GM12878 (cell line): ENCODE results near the gene CEBPB. TPM values are rescaled to one million over a fixed set of nuclear protein-coding genes. Genes with fewer than 3 reads are reported as not detected.

Experiments used
- ATAC-seq: fragments of 200-7000 bp; cut with Tn5 transposase; 3 replicates; pipeline ENCODE4 v1.9.1; 2020; ENCODE audit warnings: mild to moderate bottlenecking, moderate library complexity
- BruUV-seq: library from RNA; stranded (reverse); fragments of 400-500 nt; replicated peaks from 2 replicates; lab custom pipeline; 2021; lab: Mats Ljungman, UMichigan
- CTCF ChIA-PET: fragments of 300-600 bp; sonication (Branson Sonifier 250); formaldehyde crosslinking; extraction: SDS; loops from one replicate; lab custom pipeline; 2021; ENCODE audit warnings: inconsistent platforms; lab: Yijun Ruan, JAX
- POLR2A ChIA-PET: fragments of 350-600 bp; formaldehyde crosslinking; extraction: SDS; loops from one replicate; lab custom pipeline; 2021; ENCODE audit warnings: inconsistent platforms; lab: Charles Lee
- RAD21 ChIA-PET: fragments of 300-600 bp; sonication (Branson Sonifier 250); formaldehyde crosslinking; loops from one replicate; lab custom pipeline; 2023; ENCODE audit warnings: antibody characterized with exemption; ENCODE audit not compliant: unreplicated experiment; lab: Charles Lee
- SMC1A ChIA-PET: fragments of 300-600 bp; sonication (Branson Sonifier 250); formaldehyde crosslinking; loops from one replicate; lab custom pipeline; 2023; ENCODE audit not compliant: unreplicated experiment, uncharacterized antibody; lab: Charles Lee
- DNase-seq: peaks from one replicate; pipeline ENCODE4 v3.0.0-alpha.2; 2011; ENCODE audit warnings: low read depth, low spot score
- FAIRE-seq: peaks from 3 replicates; lab custom pipeline; 2011; peaks lifted over from hg19 to GRCh38; lab: Jason Lieb, UNC
- H2AFZ ChIP-seq: 2 replicates; pipeline ENCODE4 v1.6.0; 2011; ENCODE audit warnings: low read depth, low read length, control low read depth; ENCODE audit not compliant: control insufficient read depth
- H3K27ac ChIP-seq: 2 replicates; pipeline ENCODE4 v1.5.1; 2011; ENCODE audit warnings: control low read depth; ENCODE audit not compliant: control insufficient read depth, insufficient read depth
- H3K27me3 ChIP-seq, 2 experiments: replicated peaks in 1 of 2; 2 replicates each; pipeline versions ENCODE4 v1.6.0 to v1.6.1; 2011; ENCODE audit warnings: low read length in 1 of 2; ENCODE audit not compliant: control insufficient read depth in 2 of 2, insufficient read depth in 2 of 2
- H3K36me3 ChIP-seq, 2 experiments: 2 replicates each; pipeline ENCODE4 v1.5.1; 2011; ENCODE audit warnings: low read length in 1 of 2; ENCODE audit not compliant: control insufficient read depth in 2 of 2, insufficient read depth in 2 of 2
- H3K4me1 ChIP-seq: 2 replicates; pipeline ENCODE4 v1.6.1; 2011; ENCODE audit warnings: mild to moderate bottlenecking, low read length, moderate library complexity, mixed read lengths; ENCODE audit not compliant: control insufficient read depth, insufficient read depth
- H3K4me2 ChIP-seq: 2 replicates; pipeline ENCODE4 v1.6.0; 2011; ENCODE audit warnings: control low read depth; ENCODE audit not compliant: control insufficient read depth, insufficient read depth
- H3K4me3 ChIP-seq: fragments of 200-600 bp; sonication (generic); 2 replicates; pipeline ENCODE4 v1.5.1; 2016
- H3K79me2 ChIP-seq: 2 replicates; pipeline ENCODE4 v1.6.0; 2011; ENCODE audit warnings: low read length; ENCODE audit not compliant: control insufficient read depth, insufficient read depth
- H3K9ac ChIP-seq: 2 replicates; pipeline ENCODE4 v1.8.0; 2011; ENCODE audit warnings: low read length, control low read depth, mixed read lengths; ENCODE audit not compliant: control insufficient read depth, insufficient read depth
- H3K9me3 ChIP-seq: replicated peaks from 3 replicates; pipeline ENCODE4 v1.5.1; 2011; ENCODE audit warnings: mild to moderate bottlenecking, low read length; ENCODE audit not compliant: control insufficient read depth, insufficient read depth
- H4K20me1 ChIP-seq: 2 replicates; pipeline ENCODE4 v1.6.0; 2011; ENCODE audit not compliant: control insufficient read depth, insufficient read depth
- BCL11A ChIP-seq: IDR thresholded peaks from 2 replicates; pipeline ENCODE4 v1.6.1; 2011; ENCODE audit warnings: low read depth, low read length
- FOXK2 ChIP-seq: fragments of 450-650 bp; IDR thresholded peaks from 2 replicates; pipeline ENCODE4 v1.6.1; 2017; ENCODE audit warnings: mild to moderate bottlenecking, moderate library complexity
- RAD51 ChIP-seq: fragments of 450-650 bp; IDR thresholded peaks from 2 replicates; pipeline ENCODE4 v1.6.1; 2016; ENCODE audit warnings: moderate library complexity, mild to moderate bottlenecking, inconsistent platforms
- RUNX3 ChIP-seq: IDR thresholded peaks from 2 replicates; pipeline ENCODE4 v1.6.1; 2012; ENCODE audit warnings: low read length, inconsistent platforms
- SPI1 ChIP-seq: IDR thresholded peaks from 2 replicates; pipeline ENCODE4 v1.6.1; 2011; ENCODE audit warnings: low read depth, mild to moderate bottlenecking, low read length, moderate library complexity, borderline replicate concordance; ENCODE audit not compliant: insufficient read depth
- SREBF1 ChIP-seq: IDR thresholded peaks from 2 replicates; pipeline ENCODE4 v1.6.1; 2012; ENCODE audit warnings: mild to moderate bottlenecking, low read length
- SRF ChIP-seq, 2 experiments: IDR thresholded peaks; 2 replicates each; pipeline ENCODE4 v1.6.1; 2011; ENCODE audit warnings: low read depth in 2 of 2, low read length in 2 of 2, mild to moderate bottlenecking in 1 of 2, moderate library complexity in 1 of 2
- WGBS: methylation state at CpG from one replicate; pipeline ENCODE4 v1.1.6; 2016; ENCODE audit warnings: low lambda C conversion rate; ENCODE audit not compliant: insufficient replicate concordance, insufficient coverage; ENCODE audit errors: missing lambda C conversion rate; 5-methylcytosine and 5-hydroxymethylcytosine counted together
- in situ Hi-C: fragments of 300-500 bp; cut with MboI; formaldehyde crosslinking; loops from 9 replicates; pipeline ENCODE4 v1.14.3; 2018; ENCODE audit warnings: mixed read lengths
- intact Hi-C: fragments of 100-400 bp; cut with micrococcal nuclease; formaldehyde crosslinking; loops from one replicate; pipeline ENCODE4 v1.14.2; 2022; ENCODE audit not compliant: unreplicated experiment
- polyA plus RNA-seq, 11 experiments: library from polyadenylated mRNA; depleted of rRNA in 4 of 11; unstranded in 6 of 11; stranded (reverse) in 5 of 11; fragments of >200 nt; fragmentation: Nextera tagmentation in 4 of 11; fragmentation: Illumina TruSeq in 1 of 11; extraction: Ambion mirVana in 4 of 11; extraction: Trizol in 1 of 11; gene quantifications; 1 replicate in 1 of 11; 2 replicates in 10 of 11; pipeline versions ENCODE4 v1.2.1 to v1.2.3, GENCODE V29; 2011 to 2016; ENCODE audit warnings: inconsistent platforms in 2 of 11, missing spikeins in 2 of 11, low read depth in 1 of 11
- total RNA-seq, 4 experiments: library from RNA; depleted of rRNA in 3 of 4; stranded (reverse); fragments of >200 nt in 3 of 4; fragmentation: Illumina TruSeq in 1 of 4; extraction: Trizol in 1 of 4; gene quantifications; 2 replicates each; pipeline versions ENCODE4 v1.2.1 to v1.2.3, GENCODE V29; 2013 to 2021
- TF ChIP-seq, protein P1 (sequence below): fragments of 450-650 bp; IDR thresholded peaks from 2 replicates; pipeline ENCODE4 v1.6.1; 2017; ENCODE audit warnings: mild to moderate bottlenecking, moderate library complexity
- TF ChIP-seq, protein P2 (sequence below): fragments of 450-650 bp; formaldehyde crosslinking; IDR thresholded peaks from 2 replicates; pipeline ENCODE4 v1.4.0; 2022; ENCODE audit warnings: mild to moderate bottlenecking, moderate library complexity
- TF ChIP-seq, protein P3 (sequence below): fragments of 450-650 bp; formaldehyde crosslinking; IDR thresholded peaks from 2 replicates; pipeline ENCODE4 v1.4.0; 2020; ENCODE audit warnings: mild to moderate bottlenecking, moderate library complexity
- TF ChIP-seq, protein P4 (sequence below), 3 experiments: IDR thresholded peaks in 2 of 3; conservative IDR thresholded peaks in 1 of 3; 2 replicates each; pipeline ENCODE4 v1.5.1; 2011; ENCODE audit warnings: low read depth in 3 of 3, low read length in 3 of 3, mild to moderate bottlenecking in 3 of 3, control low read depth in 2 of 3, moderate library complexity in 2 of 3, inconsistent platforms in 1 of 3, mixed read lengths in 1 of 3; ENCODE audit not compliant: control insufficient read depth in 2 of 3, insufficient read depth in 1 of 3; ENCODE audit errors: extremely low read depth in 1 of 3

The CEBPB gene
- total and polyA plus RNA-seq, 10 of the 15 experiments (the other 5 are each of a cell fraction or from before 2014, with no cell fraction given): 0.18 to 8.8 (median 1.6) TPM

DNA sequence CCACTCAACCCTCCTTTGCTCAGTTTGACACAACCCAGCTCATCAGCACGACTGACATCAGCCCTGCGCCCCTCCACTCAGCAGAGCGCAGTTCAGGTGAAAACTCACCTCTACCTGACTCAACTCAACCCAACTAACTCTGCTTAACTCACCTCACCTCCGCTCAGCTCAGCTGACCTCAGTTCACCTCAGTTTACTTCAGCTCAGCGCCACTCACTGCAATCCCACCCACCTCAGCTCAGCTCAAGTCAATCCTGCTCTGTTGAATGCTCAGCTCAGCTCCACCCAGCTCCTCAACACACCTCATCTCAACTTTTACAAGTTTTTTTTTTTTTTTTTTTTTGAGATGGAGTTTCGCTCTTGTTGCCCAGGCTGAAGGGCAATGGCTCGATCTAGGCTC lies 39.6 kb downstream of the CEBPB start:
- ChIA-PET SMC1A (interaction anchor here (0.6 kb wide), 2 partner anchors 195 to 926 kb away, joined by 3 read pairs; no protein-coding TSS in a partner anchor), RAD21 (no interaction called here), CTCF (no interaction called here), POLR2A (interaction anchor here (0.5 to 0.7 kb wide), 3 partner anchors 64 to 1931 kb away, joined by 3 to 5 read pairs (median 3); no protein-coding TSS in a partner anchor)
- 37% methylated on average over 6 of the region's 7 CpGs for WGBS
- H3K9ac ChIP-seq: no peak overlapping the region
- H3K4me1 ChIP-seq: no peaks in the 10 kb centered on the region
- intact Hi-C loops: no loop called here
- no peak overlapping the region for H3K4me3 ChIP-seq
- BruUV-seq: no TSS peak
- H3K79me2 ChIP-seq: no peaks in the 10 kb centered on the region
- no peak overlapping the region for H3K4me2 ChIP-seq
- H3K36me3 ChIP-seq: no peaks in the 10 kb centered on the region
- in situ Hi-C loops: no loop called here
- no peak overlapping the region for H3K27ac ChIP-seq
- ATAC-seq (no peak), DNase-seq (no peak), FAIRE-seq (no peak)
- H4K20me1 ChIP-seq: no peaks in the 10 kb centered on the region
- no peak overlapping the region for H2AFZ ChIP-seq
- H3K27me3 ChIP-seq: peaks cover 0 to 1% of the 10 kb centered on the region in 2 experiments; a peak in 2 of 4 replicates
- H3K9me3 ChIP-seq: no peaks in the 10 kb centered on the region
- TF ChIP-seq RAD51 (no peak), SREBF1 (no peak), SPI1 (no peak), RUNX3 (no peak), FOXK2 (no peak), BCL11A (no peak), SRF (IDR thresholded peaks at IDR 0.05; ENCODE audit: low read depth in 2 of 2, low read length in 2 of 2) (no peak)
- TF ChIP-seq, protein P1, sequence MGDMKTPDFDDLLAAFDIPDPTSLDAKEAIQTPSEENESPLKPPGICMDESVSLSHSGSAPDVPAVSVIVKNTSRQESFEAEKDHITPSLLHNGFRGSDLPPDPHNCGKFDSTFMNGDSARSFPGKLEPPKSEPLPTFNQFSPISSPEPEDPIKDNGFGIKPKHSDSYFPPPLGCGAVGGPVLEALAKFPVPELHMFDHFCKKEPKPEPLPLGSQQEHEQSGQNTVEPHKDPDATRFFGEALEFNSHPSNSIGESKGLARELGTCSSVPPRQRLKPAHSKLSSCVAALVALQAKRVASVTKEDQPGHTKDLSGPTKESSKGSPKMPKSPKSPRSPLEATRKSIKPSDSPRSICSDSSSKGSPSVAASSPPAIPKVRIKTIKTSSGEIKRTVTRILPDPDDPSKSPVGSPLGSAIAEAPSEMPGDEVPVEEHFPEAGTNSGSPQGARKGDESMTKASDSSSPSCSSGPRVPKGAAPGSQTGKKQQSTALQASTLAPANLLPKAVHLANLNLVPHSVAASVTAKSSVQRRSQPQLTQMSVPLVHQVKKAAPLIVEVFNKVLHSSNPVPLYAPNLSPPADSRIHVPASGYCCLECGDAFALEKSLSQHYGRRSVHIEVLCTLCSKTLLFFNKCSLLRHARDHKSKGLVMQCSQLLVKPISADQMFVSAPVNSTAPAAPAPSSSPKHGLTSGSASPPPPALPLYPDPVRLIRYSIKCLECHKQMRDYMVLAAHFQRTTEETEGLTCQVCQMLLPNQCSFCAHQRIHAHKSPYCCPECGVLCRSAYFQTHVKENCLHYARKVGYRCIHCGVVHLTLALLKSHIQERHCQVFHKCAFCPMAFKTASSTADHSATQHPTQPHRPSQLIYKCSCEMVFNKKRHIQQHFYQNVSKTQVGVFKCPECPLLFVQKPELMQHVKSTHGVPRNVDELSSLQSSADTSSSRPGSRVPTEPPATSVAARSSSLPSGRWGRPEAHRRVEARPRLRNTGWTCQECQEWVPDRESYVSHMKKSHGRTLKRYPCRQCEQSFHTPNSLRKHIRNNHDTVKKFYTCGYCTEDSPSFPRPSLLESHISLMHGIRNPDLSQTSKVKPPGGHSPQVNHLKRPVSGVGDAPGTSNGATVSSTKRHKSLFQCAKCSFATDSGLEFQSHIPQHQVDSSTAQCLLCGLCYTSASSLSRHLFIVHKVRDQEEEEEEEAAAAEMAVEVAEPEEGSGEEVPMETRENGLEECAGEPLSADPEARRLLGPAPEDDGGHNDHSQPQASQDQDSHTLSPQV: no peak
- TF ChIP-seq, protein P2, sequence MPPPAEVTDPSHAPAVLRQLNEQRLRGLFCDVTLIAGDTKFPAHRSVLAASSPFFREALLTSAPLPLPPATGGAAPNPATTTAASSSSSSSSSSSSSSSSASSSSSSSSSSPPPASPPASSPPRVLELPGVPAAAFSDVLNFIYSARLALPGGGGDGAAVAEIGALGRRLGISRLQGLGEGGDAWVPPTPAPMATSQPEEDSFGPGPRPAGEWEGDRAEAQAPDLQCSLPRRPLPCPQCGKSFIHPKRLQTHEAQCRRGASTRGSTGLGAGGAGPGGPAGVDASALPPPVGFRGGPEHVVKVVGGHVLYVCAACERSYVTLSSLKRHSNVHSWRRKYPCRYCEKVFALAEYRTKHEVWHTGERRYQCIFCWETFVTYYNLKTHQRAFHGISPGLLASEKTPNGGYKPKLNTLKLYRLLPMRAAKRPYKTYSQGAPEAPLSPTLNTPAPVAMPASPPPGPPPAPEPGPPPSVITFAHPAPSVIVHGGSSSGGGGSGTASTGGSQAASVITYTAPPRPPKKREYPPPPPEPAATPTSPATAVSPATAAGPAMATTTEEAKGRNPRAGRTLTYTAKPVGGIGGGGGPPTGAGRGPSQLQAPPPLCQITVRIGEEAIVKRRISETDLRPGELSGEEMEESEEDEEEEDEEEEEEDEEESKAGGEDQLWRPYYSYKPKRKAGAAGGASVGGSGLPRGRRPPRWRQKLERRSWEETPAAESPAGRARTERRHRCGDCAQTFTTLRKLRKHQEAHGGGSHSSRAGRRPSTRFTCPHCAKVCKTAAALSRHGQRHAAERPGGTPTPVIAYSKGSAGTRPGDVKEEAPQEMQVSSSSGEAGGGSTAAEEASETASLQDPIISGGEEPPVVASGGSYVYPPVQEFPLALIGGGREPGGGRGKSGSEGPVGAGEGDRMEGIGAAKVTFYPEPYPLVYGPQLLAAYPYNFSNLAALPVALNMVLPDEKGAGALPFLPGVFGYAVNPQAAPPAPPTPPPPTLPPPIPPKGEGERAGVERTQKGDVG: no peak
- TF ChIP-seq, protein P3, sequence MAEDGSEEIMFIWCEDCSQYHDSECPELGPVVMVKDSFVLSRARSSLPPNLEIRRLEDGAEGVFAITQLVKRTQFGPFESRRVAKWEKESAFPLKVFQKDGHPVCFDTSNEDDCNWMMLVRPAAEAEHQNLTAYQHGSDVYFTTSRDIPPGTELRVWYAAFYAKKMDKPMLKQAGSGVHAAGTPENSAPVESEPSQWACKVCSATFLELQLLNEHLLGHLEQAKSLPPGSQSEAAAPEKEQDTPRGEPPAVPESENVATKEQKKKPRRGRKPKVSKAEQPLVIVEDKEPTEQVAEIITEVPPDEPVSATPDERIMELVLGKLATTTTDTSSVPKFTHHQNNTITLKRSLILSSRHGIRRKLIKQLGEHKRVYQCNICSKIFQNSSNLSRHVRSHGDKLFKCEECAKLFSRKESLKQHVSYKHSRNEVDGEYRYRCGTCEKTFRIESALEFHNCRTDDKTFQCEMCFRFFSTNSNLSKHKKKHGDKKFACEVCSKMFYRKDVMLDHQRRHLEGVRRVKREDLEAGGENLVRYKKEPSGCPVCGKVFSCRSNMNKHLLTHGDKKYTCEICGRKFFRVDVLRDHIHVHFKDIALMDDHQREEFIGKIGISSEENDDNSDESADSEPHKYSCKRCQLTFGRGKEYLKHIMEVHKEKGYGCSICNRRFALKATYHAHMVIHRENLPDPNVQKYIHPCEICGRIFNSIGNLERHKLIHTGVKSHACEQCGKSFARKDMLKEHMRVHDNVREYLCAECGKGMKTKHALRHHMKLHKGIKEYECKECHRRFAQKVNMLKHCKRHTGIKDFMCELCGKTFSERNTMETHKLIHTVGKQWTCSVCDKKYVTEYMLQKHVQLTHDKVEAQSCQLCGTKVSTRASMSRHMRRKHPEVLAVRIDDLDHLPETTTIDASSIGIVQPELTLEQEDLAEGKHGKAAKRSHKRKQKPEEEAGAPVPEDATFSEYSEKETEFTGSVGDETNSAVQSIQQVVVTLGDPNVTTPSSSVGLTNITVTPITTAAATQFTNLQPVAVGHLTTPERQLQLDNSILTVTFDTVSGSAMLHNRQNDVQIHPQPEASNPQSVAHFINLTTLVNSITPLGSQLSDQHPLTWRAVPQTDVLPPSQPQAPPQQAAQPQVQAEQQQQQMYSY (CRISPR knock-in tag): no peak
- TF ChIP-seq, protein P4, sequence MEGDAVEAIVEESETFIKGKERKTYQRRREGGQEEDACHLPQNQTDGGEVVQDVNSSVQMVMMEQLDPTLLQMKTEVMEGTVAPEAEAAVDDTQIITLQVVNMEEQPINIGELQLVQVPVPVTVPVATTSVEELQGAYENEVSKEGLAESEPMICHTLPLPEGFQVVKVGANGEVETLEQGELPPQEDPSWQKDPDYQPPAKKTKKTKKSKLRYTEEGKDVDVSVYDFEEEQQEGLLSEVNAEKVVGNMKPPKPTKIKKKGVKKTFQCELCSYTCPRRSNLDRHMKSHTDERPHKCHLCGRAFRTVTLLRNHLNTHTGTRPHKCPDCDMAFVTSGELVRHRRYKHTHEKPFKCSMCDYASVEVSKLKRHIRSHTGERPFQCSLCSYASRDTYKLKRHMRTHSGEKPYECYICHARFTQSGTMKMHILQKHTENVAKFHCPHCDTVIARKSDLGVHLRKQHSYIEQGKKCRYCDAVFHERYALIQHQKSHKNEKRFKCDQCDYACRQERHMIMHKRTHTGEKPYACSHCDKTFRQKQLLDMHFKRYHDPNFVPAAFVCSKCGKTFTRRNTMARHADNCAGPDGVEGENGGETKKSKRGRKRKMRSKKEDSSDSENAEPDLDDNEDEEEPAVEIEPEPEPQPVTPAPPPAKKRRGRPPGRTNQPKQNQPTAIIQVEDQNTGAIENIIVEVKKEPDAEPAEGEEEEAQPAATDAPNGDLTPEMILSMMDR (IDR thresholded peaks at IDR 0.05 in 2 of 3, conservative IDR thresholded peaks at IDR 0.05 in 1 of 3; ENCODE audit: control insufficient read depth in 2 of 3, extremely low read depth in 1 of 3, insufficient read depth in 1 of 3, low read depth in 3 of 3, low read length in 3 of 3): no peak
